ENCODE results near the gene RNF213.

Gene RNF213

DNA sequence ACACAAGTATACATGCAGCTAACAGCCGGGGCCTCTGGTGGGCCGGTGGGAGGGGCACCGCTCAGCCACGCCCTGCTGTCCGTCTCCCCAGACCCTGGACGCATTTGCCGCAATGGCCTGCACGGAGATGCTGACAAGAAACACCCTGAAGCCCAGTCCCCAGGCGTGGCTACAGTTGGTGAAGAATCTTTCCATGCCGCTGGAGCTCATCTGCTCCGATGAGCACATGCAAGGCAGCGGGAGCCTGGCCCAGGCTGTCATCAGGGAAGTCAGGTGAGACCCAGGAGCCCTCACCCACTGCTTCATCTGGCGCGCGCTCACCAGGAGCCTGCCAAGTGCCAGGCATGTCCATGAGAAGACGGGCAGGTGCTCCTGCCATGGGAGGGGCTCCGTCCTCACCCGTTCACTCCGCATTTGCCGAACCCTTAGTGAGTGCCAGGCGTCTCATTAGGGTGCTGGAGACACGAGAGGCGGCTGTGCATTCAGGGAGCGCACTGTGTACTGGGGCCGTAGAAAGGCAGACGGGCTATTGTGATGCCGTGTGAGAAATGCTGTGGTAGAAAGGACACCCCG, 103.0 kb downstream of the RNF213 start:
- no peak for TF ChIP-seq JUND (IDR thresholded peaks at IDR 0.05; ENCODE audit: low read depth)
- no peak for DNase-seq (ENCODE audit: low read depth in 1 of 2, low spot score in 1 of 2)
- in situ Hi-C loops (cut with HindIII; ENCODE audit: low pct_unique_long_range_greater_than_20kb, low sequenced_read_pairs), result no loop called here

GRCh38 chr17:80364091-80364691, 103.5 kb downstream of the RNF213 start:
- in situ Hi-C loops (cut with HindIII; ENCODE audit: low pct_unique_long_range_greater_than_20kb, low sequenced_read_pairs), result no loop called here
- peak in 1 of 2 experiments; percentile 31 for DNase-seq (ENCODE audit: low read depth in 1 of 2, low spot score in 1 of 2)

DNA sequence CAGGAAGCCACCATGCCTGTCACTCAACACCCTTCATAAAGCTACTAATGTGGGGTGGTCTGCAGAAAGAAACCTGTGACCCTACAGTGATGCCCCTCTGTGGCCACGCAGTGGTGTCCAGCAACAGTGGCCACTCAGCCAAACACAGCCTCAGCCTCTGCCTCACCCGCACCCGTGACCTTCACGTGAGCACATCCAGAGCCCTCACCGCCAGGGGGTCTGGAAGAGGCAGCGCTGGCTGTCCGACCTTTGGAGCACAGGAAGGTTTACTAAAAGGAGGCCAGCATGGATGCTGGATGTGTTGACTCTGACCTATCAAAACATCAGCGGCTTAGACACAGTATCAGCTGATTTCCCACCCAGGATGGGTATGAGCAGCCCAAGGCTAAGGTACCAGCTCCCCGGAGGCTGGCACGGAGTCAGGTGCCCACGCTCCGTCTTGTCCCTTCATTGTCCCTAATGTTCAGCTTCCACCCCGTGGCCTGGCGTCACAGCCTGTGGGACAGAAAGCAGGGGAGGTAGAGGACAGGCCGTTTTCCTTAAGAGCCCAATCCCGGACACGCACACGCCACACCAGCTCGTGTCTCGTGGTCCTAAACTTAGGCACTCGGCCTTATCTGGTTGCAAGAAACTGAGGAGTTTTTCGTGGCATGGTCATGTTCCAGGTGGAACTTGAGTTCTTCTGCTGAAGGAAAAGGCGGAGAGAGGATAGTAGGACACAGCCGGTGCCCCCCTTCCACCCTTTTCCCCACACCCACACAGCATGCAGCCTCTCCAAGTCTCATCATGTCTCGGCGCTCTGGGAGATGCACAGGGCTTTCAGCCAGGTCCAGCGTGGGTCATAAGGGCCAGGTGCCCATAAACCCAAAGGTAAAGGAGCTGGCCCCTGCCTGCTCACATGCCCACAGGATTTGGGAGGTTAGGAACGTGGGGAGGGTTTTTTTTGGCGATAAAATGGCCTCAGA, 104.6 kb downstream of the RNF213 start:
- TF ChIP-seq JUND (IDR thresholded peaks at IDR 0.05; ENCODE audit: low read depth), result no peak
- in situ Hi-C loops (cut with HindIII; ENCODE audit: low pct_unique_long_range_greater_than_20kb, low sequenced_read_pairs), result no loop called here
- DNase-seq (ENCODE audit: low read depth in 1 of 2, low spot score in 1 of 2), result no peak

More at GRCh38 chr17:80364091-80364691, 103.5 kb downstream of the RNF213 start:
- no peak for TF ChIP-seq JUND (IDR thresholded peaks at IDR 0.05; ENCODE audit: low read depth)

DNA sequence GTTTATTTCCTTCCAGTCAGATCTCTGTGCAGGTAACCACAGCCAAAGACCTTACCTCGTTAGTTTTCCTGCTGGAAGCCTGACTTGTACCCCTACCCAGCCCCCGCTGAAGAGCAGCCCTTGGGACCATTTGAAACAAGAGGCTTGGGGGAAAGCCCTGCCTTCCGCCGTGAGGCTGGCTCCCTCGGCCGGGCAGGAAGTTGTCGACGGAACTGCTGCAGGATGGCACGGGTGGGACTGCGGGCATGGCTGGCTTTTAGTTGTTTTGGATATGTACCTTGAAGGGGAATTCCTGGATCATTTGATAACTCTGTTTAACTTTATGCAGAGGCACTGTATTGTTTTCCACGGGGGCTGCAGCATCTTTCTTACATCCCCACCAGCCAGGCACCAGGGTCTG, 105.3 kb downstream of the RNF213 start:
- TF ChIP-seq JUND (IDR thresholded peaks at IDR 0.05; ENCODE audit: low read depth), result no peak
- no peak for DNase-seq (ENCODE audit: low read depth in 1 of 2, low spot score in 1 of 2)
- in situ Hi-C loops (cut with HindIII; ENCODE audit: low pct_unique_long_range_greater_than_20kb, low sequenced_read_pairs), result no loop called here

DNA sequence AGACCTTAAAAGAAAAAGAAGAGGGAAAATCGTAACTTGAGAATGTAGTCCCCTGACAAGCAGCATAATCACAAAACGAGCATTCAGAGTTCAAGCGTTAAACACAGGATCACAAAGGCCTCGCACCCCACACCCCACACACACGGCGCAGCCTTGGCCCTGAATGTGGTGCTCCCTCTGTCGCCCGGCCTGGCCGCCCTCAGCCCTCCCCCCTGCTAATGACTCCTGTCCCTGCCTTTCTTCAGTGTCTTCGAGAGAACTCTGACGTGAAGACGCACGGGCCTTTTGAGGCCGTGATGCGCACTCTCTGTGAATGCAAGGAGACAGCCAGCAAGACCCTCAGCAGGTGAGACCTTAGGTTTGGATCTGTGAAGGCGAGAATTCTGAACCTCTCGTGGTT, 106.9 kb downstream of the RNF213 start:
- TF ChIP-seq JUND (IDR thresholded peaks at IDR 0.05; ENCODE audit: low read depth), result no peak
- in situ Hi-C loops (cut with HindIII; ENCODE audit: low pct_unique_long_range_greater_than_20kb, low sequenced_read_pairs), result no loop called here
- no peak for DNase-seq (ENCODE audit: low read depth in 1 of 2, low spot score in 1 of 2)

- TF ChIP-seq JUND (IDR thresholded peaks at IDR 0.05; ENCODE audit: low read depth), result no peak
- no peak for DNase-seq (ENCODE audit: low read depth in 1 of 2, low spot score in 1 of 2)
- in situ Hi-C loops (cut with HindIII; ENCODE audit: low pct_unique_long_range_greater_than_20kb, low sequenced_read_pairs), result no loop called here
Measured at GRCh38 chr17:80371196-80371595, 110.5 kb downstream of the RNF213 start.

DNA sequence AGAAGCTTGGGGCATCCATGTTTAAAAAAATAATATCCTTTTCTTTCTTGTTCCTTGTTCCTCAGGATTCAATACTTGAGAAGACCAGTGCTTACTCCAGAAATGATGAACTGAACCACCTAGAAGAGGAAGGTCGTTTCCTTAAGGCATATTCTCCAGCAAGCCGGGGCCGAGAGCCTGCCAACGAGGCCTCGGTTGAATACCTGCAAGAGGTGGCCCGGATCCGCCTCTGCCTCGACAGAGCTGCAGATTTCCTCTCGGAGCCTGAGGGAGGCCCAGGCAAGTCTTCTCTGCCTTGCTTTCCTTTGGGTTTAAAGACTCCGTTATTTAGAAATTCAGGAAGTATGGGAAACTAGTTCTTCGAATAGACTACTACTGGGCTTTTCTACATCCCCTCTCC, 111.8 kb downstream of the RNF213 start:
- DNase-seq (ENCODE audit: low read depth in 1 of 2, low spot score in 1 of 2), result no peak
- in situ Hi-C loops (cut with HindIII; ENCODE audit: low pct_unique_long_range_greater_than_20kb, low sequenced_read_pairs), result no loop called here
- TF ChIP-seq JUND (IDR thresholded peaks at IDR 0.05; ENCODE audit: low read depth), result no peak

GRCh38 chr17:80372922-80373570, 112.4 kb downstream of the RNF213 start:
- in situ Hi-C loops (cut with HindIII; ENCODE audit: low pct_unique_long_range_greater_than_20kb, low sequenced_read_pairs), result no loop called here
- TF ChIP-seq JUND (IDR thresholded peaks at IDR 0.05; ENCODE audit: low read depth), result no peak

DNA sequence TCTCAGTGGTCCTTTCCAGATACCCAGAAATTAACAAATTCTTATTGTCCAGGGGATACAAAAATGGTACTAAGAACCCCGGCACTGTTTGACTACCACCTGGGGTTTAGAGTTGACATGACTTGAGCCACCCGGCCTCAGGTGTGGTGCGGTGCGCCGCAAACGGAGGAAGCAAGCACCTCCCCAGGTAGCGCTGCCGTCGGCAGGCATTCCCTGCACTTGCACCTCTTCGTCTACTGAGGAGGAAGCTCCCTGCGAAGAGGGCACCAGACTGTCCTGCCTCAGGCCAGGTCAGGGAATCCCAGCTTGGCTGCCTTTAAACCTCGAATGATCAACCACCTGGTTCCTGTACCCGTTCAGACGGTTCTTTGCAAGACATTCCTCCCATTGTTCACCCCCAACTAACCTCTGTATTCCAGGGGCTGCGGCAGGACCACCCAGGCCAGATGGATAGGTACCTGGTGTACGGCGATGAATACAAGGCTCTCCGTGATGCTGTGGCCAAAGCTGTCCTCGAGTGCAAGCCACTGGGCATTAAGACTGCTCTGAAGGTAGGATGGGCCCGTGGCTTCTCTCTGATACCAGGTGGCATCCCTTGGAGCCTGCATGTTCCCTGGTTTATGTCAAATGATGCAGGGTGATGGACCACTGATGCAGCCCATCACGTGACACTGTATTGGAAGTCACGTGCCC, 113.5 kb downstream of the RNF213 start:
- TF ChIP-seq JUND (IDR thresholded peaks at IDR 0.05; ENCODE audit: low read depth), result no peak
- in situ Hi-C loops (cut with HindIII; ENCODE audit: low pct_unique_long_range_greater_than_20kb, low sequenced_read_pairs), result no loop called here
- no peak for DNase-seq (ENCODE audit: low read depth in 1 of 2, low spot score in 1 of 2)

More at GRCh38 chr17:80372922-80373570, 112.4 kb downstream of the RNF213 start:
- DNase-seq (ENCODE audit: low read depth in 1 of 2, low spot score in 1 of 2), result no peak

DNA sequence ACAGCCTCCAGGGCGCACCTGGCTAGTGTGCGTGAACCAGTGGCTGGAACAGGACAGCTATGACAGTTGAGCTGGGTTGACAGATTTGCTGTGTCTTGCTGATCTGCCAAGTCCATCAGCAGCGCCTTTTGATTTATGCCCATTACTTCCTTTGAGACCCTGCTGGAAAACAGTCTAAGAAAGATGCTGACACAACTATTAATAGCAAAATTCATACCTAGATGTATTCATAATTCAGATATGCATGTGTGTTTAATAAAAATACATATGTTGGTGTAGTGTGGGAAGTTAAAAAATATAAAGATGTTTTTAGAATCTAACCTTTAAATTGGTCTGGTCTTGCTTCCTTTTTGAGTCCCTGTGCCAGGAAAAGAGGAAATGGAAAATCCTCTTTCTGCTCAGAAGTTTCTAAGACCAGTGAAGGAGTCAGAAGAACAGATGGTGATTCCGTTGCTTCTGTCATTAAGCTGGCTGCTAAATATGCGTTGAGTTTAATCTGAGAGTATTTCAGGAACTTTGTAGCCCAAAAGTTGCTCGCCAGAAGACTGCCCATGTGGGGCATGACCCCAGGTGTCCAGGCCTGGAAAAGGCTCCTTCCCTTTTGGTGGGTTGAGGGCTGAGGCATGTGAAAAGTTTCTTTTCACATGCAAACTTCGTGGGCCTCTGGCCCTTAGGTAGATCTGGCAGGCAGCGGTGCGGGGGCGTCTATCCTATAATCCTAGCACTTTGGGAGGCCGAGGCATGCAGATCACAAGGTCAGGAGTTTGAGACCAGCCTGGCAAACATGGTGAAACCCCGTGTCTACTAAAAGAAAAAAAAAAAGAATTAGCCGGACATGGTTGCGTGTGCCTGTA, 114.3 kb downstream of the RNF213 start:
- no peak for TF ChIP-seq JUND (IDR thresholded peaks at IDR 0.05; ENCODE audit: low read depth)
- DNase-seq (ENCODE audit: low read depth in 1 of 2, low spot score in 1 of 2), result no peak
- in situ Hi-C loops (cut with HindIII; ENCODE audit: low pct_unique_long_range_greater_than_20kb, low sequenced_read_pairs), result no loop called here

GRCh38 chr17:80376531-80376930, 115.9 kb downstream of the RNF213 start:
- no peak for DNase-seq (ENCODE audit: low read depth in 1 of 2, low spot score in 1 of 2)
- in situ Hi-C loops (cut with HindIII; ENCODE audit: low pct_unique_long_range_greater_than_20kb, low sequenced_read_pairs), result no loop called here
- TF ChIP-seq JUND (IDR thresholded peaks at IDR 0.05; ENCODE audit: low read depth), result no peak
